Ovary (tissue), 3 donors: ENCODE data around the gene ABCA4.

Source experiments
- CTCF ChIP-seq, 3 donors: fragments of 450-650 bp in 2 of 3; fragments of 200-600 bp in 1 of 3; IDR thresholded peaks; one replicate each; pipeline versions ENCODE4 v1.5.1 to v1.8.0; 2016 to 2022; ENCODE audit warnings: antibody characterized with exemption in 3 of 3, mild to moderate bottlenecking in 1 of 3
- EP300 ChIP-seq: sonication (generic); formaldehyde crosslinking; IDR thresholded peaks from one replicate; pipeline ENCODE4 v1.6.1; 2017; ENCODE audit warnings: antibody characterized with exemption
- POLR2A ChIP-seq: fragments of 450-650 bp; IDR thresholded peaks from one replicate; pipeline ENCODE4 v1.6.1; 2017; ENCODE audit warnings: antibody characterized with exemption, mild to moderate bottlenecking, moderate library complexity
- donor health status: DM: no; HTN: no; CAD: no.

GRCh38 chr1:94006604-94007003, 114.3 kb downstream of the ABCA4 start:
- TF ChIP-seq CTCF (IDR thresholded peaks at IDR 0.05) (no peak), EP300 (no peak), POLR2A (no peak)
